Stimulated activated CD4-positive, alpha-beta T cell treated with anti-CD3 and anti-CD28 coated beads, TNF-alpha, amount 100 ng/mL, for 4 hours (primary cell): ENCODE data around the gene MYCL.
"Not testable (repeated sequence)": the region's sequence is repeated elsewhere in the genome, so short reads cannot be mapped to it uniquely, and the experiment has no call there.

Experiments
- DNase-seq, 3 experiments: peaks; one replicate each; pipeline ENCODE4 v3.0.0-alpha.2; 2020; ENCODE audit warnings: low read depth in 3 of 3

Gene MYCL

GRCh38 chr1:39917825-39918224, 16.1 kb upstream of the MYCL start:
- DNase-seq, result no peak

GRCh38 chr1:39915499-39916129, 13.9 kb upstream of the MYCL start:
- no peak for DNase-seq

GRCh38 chr1:39913136-39913535, 11.4 kb upstream of the MYCL start:
- not testable (repeated sequence) for DNase-seq

GRCh38 chr1:39910263-39910662, 8.5 kb upstream of the MYCL start:
- DNase-seq, result no peak

GRCh38 chr1:39908534-39908933, 6.8 kb upstream of the MYCL start:
- DNase-seq, result no peak

GRCh38 chr1:39907528-39908453, 6.1 kb upstream of the MYCL start:
- no peak for DNase-seq

GRCh38 chr1:39905172-39905571, 3.5 kb upstream of the MYCL start:
- no peak for DNase-seq

- no peak for DNase-seq
Observed at GRCh38 chr1:39902460-39902807, 717 bp upstream of the MYCL start.

- DNase-seq, result no peak
Observed at GRCh38 chr1:39901464-39901713, 328 bp downstream of the MYCL start.

- DNase-seq, result no peak
Observed at GRCh38 chr1:39900662-39901463, 854 bp downstream of the MYCL start.

- no peak for DNase-seq
Observed at GRCh38 chr1:39899611-39900538, 1.8 kb downstream of the MYCL start.

GRCh38 chr1:39898648-39899603, 2.8 kb downstream of the MYCL start:
- DNase-seq, result no peak

GRCh38 chr1:39898191-39898590, 3.5 kb downstream of the MYCL start:
- no peak for DNase-seq

GRCh38 chr1:39896909-39897685, 4.6 kb downstream of the MYCL start:
- no peak for DNase-seq

GRCh38 chr1:39895731-39896480, 5.8 kb downstream of the MYCL start:
- DNase-seq, result no peak

GRCh38 chr1:39894884-39895495, 6.7 kb downstream of the MYCL start:
- DNase-seq, result no peak

GRCh38 chr1:39892601-39893595, 8.8 kb downstream of the MYCL start:
- DNase-seq, result no peak
